Adrenal gland (tissue), 5 donors: ENCODE measurements around the gene RASIP1.

Experiments used
- POLR2A ChIP-seq, 2 donors: fragments of 450-650 bp; IDR thresholded peaks; one replicate each; pipeline ENCODE4 v1.6.1; 2017; ENCODE audit warnings: antibody characterized with exemption in 2 of 2, mild to moderate bottlenecking in 2 of 2, moderate library complexity in 1 of 2
- TF ChIP-seq, protein P1 (sequence below), 6 experiments: fragments of 450-650 bp in 4 of 6; fragments of 200-600 bp in 2 of 6; sonication (generic) in 1 of 6; IDR thresholded peaks; 1 replicate in 5 of 6; 2 replicates in 1 of 6; pipeline versions ENCODE4 v1.5.1 to v1.8.0; 2016 to 2021; ENCODE audit warnings: antibody characterized with exemption in 6 of 6, mild to moderate bottlenecking in 2 of 6, moderate library complexity in 1 of 6
- donor health status: DM: no; HTN: no; CAD: no.

- TF ChIP-seq, protein P1, sequence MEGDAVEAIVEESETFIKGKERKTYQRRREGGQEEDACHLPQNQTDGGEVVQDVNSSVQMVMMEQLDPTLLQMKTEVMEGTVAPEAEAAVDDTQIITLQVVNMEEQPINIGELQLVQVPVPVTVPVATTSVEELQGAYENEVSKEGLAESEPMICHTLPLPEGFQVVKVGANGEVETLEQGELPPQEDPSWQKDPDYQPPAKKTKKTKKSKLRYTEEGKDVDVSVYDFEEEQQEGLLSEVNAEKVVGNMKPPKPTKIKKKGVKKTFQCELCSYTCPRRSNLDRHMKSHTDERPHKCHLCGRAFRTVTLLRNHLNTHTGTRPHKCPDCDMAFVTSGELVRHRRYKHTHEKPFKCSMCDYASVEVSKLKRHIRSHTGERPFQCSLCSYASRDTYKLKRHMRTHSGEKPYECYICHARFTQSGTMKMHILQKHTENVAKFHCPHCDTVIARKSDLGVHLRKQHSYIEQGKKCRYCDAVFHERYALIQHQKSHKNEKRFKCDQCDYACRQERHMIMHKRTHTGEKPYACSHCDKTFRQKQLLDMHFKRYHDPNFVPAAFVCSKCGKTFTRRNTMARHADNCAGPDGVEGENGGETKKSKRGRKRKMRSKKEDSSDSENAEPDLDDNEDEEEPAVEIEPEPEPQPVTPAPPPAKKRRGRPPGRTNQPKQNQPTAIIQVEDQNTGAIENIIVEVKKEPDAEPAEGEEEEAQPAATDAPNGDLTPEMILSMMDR (IDR thresholded peaks at IDR 0.05) = peak; percentile 72 to 89 (median 88)
- TF ChIP-seq POLR2A (IDR thresholded peaks at IDR 0.05) = no peak
Observed at GRCh38 chr19:48674921-48675824, 65.2 kb downstream of the RASIP1 start.
